Transverse colon (tissue), 4 donors: ENCODE results near the gene NRCAM. TPM values are rescaled to one million over a fixed set of nuclear protein-coding genes. Genes with fewer than 3 reads are reported as not detected.

Experiments
- DNase-seq: peaks from one replicate; pipeline ENCODE4 v3.0.0-alpha.2; 2019
- H3K27ac ChIP-seq, 4 donors: fragments of 200-600 bp; sonication (generic); 2 replicates each; pipeline ENCODE4 v1.5.1; 2016 to 2018; ENCODE audit warnings: inconsistent platforms in 4 of 4
- H3K27me3 ChIP-seq: fragments of 200-600 bp; sonication (generic); 2 replicates; pipeline ENCODE4 v1.5.1; 2017; ENCODE audit warnings: inconsistent platforms
- H3K36me3 ChIP-seq, 4 donors: fragments of 200-600 bp; sonication (generic); 2 replicates each; pipeline ENCODE4 v1.5.1; 2017 to 2019; ENCODE audit warnings: inconsistent platforms in 4 of 4
- H3K4me1 ChIP-seq, 4 donors: fragments of 200-600 bp; sonication (generic); 2 replicates each; pipeline ENCODE4 v1.5.1; 2017 to 2020; ENCODE audit warnings: inconsistent platforms in 4 of 4
- H3K4me3 ChIP-seq, 4 donors: fragments of 200-600 bp; sonication (generic); 1 replicate in 1 of 4; 2 replicates in 3 of 4; pipeline versions ENCODE4 v1.5.1 to v1.6.1; 2017 to 2019; ENCODE audit warnings: inconsistent platforms in 4 of 4
- H3K9me3 ChIP-seq, 2 donors: fragments of 200-600 bp; sonication (generic); 2 replicates each; pipeline ENCODE4 v1.5.1; 2017 to 2019; ENCODE audit warnings: inconsistent platforms in 2 of 2
- CTCF ChIP-seq, 5 experiments: fragments of 200-600 bp in 3 of 5; fragments of 450-650 bp in 2 of 5; sonication (generic) in 3 of 5; IDR thresholded peaks; 1 replicate in 2 of 5; 2 replicates in 3 of 5; pipeline ENCODE4 v1.5.1; 2016 to 2017; ENCODE audit warnings: antibody characterized with exemption in 5 of 5, inconsistent platforms in 3 of 5, mild to moderate bottlenecking in 2 of 5, moderate library complexity in 1 of 5
- EP300 ChIP-seq: sonication (generic); formaldehyde crosslinking; IDR thresholded peaks from one replicate; pipeline ENCODE4 v1.6.1; 2017; ENCODE audit warnings: antibody characterized with exemption, low read depth
- POLR2A ChIP-seq: fragments of 450-650 bp; IDR thresholded peaks from one replicate; pipeline ENCODE4 v1.6.1; 2016; ENCODE audit warnings: antibody characterized with exemption, mild to moderate bottlenecking, moderate library complexity
- POLR2AphosphoS5 ChIP-seq, 3 donors: sonication (generic); formaldehyde crosslinking; IDR thresholded peaks; one replicate each; pipeline ENCODE4 v1.6.1; 2016; ENCODE audit warnings: antibody characterized with exemption in 3 of 3
- WGBS, 2 donors: methylation state at CpG; one replicate each; pipeline ENCODE4 v1.1.5; 2018; ENCODE audit warnings: low coverage in 1 of 2; 5-methylcytosine and 5-hydroxymethylcytosine counted together
- in situ Hi-C, 4 donors: fragments of 200-750 bp; cut with MboI; loops; one replicate each; pipeline versions ENCODE4 v1.15.0 to v1.15.1; 2017; ENCODE audit warnings: low sequenced_read_pairs in 3 of 4, low pct_ligation_motif_present in 1 of 4, low pct_unique_long_range_greater_than_20kb in 1 of 4
- intact Hi-C: fragments of 100-400 bp; cut with DNase I; formaldehyde crosslinking; loops from one replicate; pipeline ENCODE4 v1.15.1; 2023; ENCODE audit warnings: low total_unique reads
- total RNA-seq, 4 donors: library from RNA; depleted of rRNA; stranded (reverse); fragments of >200 nt; gene quantifications; one replicate each; pipeline ENCODE4 v1.1.0, GENCODE V29; 2016

NRCAM gene
- total RNA-seq, 4 donors from 2014 or later: 0.60 to 2.5 (median 1.8) TPM

GRCh38 chr7:108201766-108202165, 254.5 kb downstream of the NRCAM start:
- no peaks in the 10 kb centered on the region for H3K9me3 ChIP-seq
- in situ Hi-C loops: no loop called here
- 51 to 70% methylated on average over 2 of the region's 2 CpGs for WGBS, 2 donors
- no peak overlapping the region for H3K4me3 ChIP-seq
- no peak for DNase-seq
- no peak overlapping the region for H3K27ac ChIP-seq
- TF ChIP-seq EP300: no peak
- no peak for TF ChIP-seq POLR2AphosphoS5 (IDR thresholded peaks at IDR 0.05)
- TF ChIP-seq POLR2A: no peak
- TF ChIP-seq CTCF (IDR thresholded peaks at IDR 0.05): no peak
- intact Hi-C loops: no loop called here
- H3K4me1 ChIP-seq: no peaks in the 10 kb centered on the region
- H3K27me3 ChIP-seq: no peaks in the 10 kb centered on the region
- no peaks in the 10 kb centered on the region for H3K36me3 ChIP-seq

- H3K4me1 ChIP-seq: no peaks in the 10 kb centered on the region
- no peak for TF ChIP-seq POLR2A
- no peak for TF ChIP-seq CTCF (IDR thresholded peaks at IDR 0.05)
- TF ChIP-seq POLR2AphosphoS5 (IDR thresholded peaks at IDR 0.05): no peak
- no peak for TF ChIP-seq EP300
- no peak overlapping the region for H3K27ac ChIP-seq
- no peak for DNase-seq
- H3K36me3 ChIP-seq: no peaks in the 10 kb centered on the region
- no peak overlapping the region for H3K4me3 ChIP-seq
- H3K27me3 ChIP-seq: no peaks in the 10 kb centered on the region
- intact Hi-C loops: no loop called here
- in situ Hi-C loops: no loop called here
- 91 to 100% methylated on average over 1 of the region's 1 CpG for WGBS, 2 donors
- no peaks in the 10 kb centered on the region for H3K9me3 ChIP-seq
These were observed 255.9 kb downstream of the NRCAM start for GRCh38 chr7:108200326-108200725.

- 88 to 97% methylated on average over 3 of the region's 3 CpGs for WGBS, 2 donors
- in situ Hi-C loops: loop anchor here in 3 of 4 donors (25.0 kb wide), 1 partner anchor 290 kb away; no protein-coding TSS in a partner anchor
These were observed 258.7 kb downstream of the NRCAM start for GRCh38 chr7:108197371-108198091.

GRCh38 chr7:108196004-108196403, 260.2 kb downstream of the NRCAM start:
- Histone ChIP-seq H3K27me3 (no peaks in the 10 kb centered on the region), H3K27ac (no peak overlapping the region), H3K9me3 (no peaks in the 10 kb centered on the region), H3K4me3 (no peak overlapping the region), H3K36me3 (no peaks in the 10 kb centered on the region), H3K4me1 (no peaks in the 10 kb centered on the region)
- DNase-seq: no peak
- WGBS, 2 donors: 20 to 29% methylated on average over 1 of the region's 1 CpG
- no peak for TF ChIP-seq POLR2A
- TF ChIP-seq EP300: no peak
- TF ChIP-seq CTCF (IDR thresholded peaks at IDR 0.05): no peak
- no peak for TF ChIP-seq POLR2AphosphoS5 (IDR thresholded peaks at IDR 0.05)
- intact Hi-C loops: no loop called here
- in situ Hi-C loops: loop anchor here in 3 of 4 donors (25.0 kb wide), 1 partner anchor 291 kb away; no protein-coding TSS in a partner anchor

More at GRCh38 chr7:108197371-108198091, 258.7 kb downstream of the NRCAM start:
- Histone ChIP-seq H3K27ac (no peak overlapping the region), H3K4me1 (no peaks in the 10 kb centered on the region), H3K27me3 (no peaks in the 10 kb centered on the region), H3K36me3 (no peaks in the 10 kb centered on the region), H3K4me3 (no peak overlapping the region), H3K9me3 (no peaks in the 10 kb centered on the region)
- no peak for DNase-seq
- TF ChIP-seq POLR2A (no peak), CTCF (IDR thresholded peaks at IDR 0.05) (no peak), POLR2AphosphoS5 (IDR thresholded peaks at IDR 0.05) (no peak), EP300 (no peak)
- intact Hi-C loops: no loop called here
